Measurements from ENCODE around the gene GRHL3.

GRCh38 chr1:24362396-24362795 is 43.2 kb downstream of the GRHL3 start:
- TF ChIP-seq, protein P1, sequence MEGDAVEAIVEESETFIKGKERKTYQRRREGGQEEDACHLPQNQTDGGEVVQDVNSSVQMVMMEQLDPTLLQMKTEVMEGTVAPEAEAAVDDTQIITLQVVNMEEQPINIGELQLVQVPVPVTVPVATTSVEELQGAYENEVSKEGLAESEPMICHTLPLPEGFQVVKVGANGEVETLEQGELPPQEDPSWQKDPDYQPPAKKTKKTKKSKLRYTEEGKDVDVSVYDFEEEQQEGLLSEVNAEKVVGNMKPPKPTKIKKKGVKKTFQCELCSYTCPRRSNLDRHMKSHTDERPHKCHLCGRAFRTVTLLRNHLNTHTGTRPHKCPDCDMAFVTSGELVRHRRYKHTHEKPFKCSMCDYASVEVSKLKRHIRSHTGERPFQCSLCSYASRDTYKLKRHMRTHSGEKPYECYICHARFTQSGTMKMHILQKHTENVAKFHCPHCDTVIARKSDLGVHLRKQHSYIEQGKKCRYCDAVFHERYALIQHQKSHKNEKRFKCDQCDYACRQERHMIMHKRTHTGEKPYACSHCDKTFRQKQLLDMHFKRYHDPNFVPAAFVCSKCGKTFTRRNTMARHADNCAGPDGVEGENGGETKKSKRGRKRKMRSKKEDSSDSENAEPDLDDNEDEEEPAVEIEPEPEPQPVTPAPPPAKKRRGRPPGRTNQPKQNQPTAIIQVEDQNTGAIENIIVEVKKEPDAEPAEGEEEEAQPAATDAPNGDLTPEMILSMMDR (IDR thresholded peaks at IDR 0.05; ENCODE audit: low read length) = no peak
- TF ChIP-seq EZH2 (IDR thresholded peaks at IDR 0.05; ENCODE audit: borderline replicate concordance, low read length) = no peak

Data from OCI-LY1 (cell line).